SK-N-SH treated with all-trans-retinoic acid at 6 μM for 48 hours (cell line): ENCODE data around the gene MYH4.

ENCODE experiments used
- ATAC-seq: fragments of 200-7000 bp; cut with Tn5 transposase; 3 replicates; pipeline ENCODE4 v1.9.1; 2020; ENCODE audit warnings: mild to moderate bottlenecking, moderate library complexity
- ARNTL ChIP-seq: fragments of 450-650 bp; formaldehyde crosslinking; IDR thresholded peaks from 2 replicates; pipeline ENCODE4 v1.5.0; 2020; ENCODE audit warnings: low read depth, mild to moderate bottlenecking, moderate library complexity, borderline replicate concordance
- BACH2 ChIP-seq: fragments of 250-450 bp; sonication (Bioruptor Pico); IDR thresholded peaks from 2 replicates; pipeline ENCODE4 v1.9.0; 2021; ENCODE audit warnings: mild to moderate bottlenecking, borderline replicate concordance
- CREB5 ChIP-seq: fragments of 250-450 bp; sonication (Bioruptor Pico); IDR thresholded peaks from 2 replicates; pipeline ENCODE4 v1.5.1; 2020; ENCODE audit warnings: low read depth, mild to moderate bottlenecking, moderate library complexity
- CSDC2 ChIP-seq: fragments of 250-450 bp; sonication (Bioruptor Pico); IDR thresholded peaks from 2 replicates; pipeline ENCODE4 v1.5.0; 2020; ENCODE audit warnings: mild to moderate bottlenecking, moderate library complexity
- CSRNP3 ChIP-seq: fragments of 250-450 bp; sonication (Bioruptor Pico); IDR thresholded peaks from 2 replicates; pipeline ENCODE4 v1.5.1; 2021; ENCODE audit warnings: mild to moderate bottlenecking, moderate library complexity
- ESRRG ChIP-seq: fragments of 250-450 bp; sonication (Bioruptor Pico); IDR thresholded peaks from 2 replicates; pipeline ENCODE4 v1.6.1; 2021; ENCODE audit warnings: mild to moderate bottlenecking
- GLIS3 ChIP-seq: fragments of 250-450 bp; sonication (Bioruptor Pico); IDR thresholded peaks from 2 replicates; pipeline ENCODE4 v1.5.0; 2020; ENCODE audit warnings: mild to moderate bottlenecking, moderate library complexity
- OSR1 ChIP-seq: fragments of 250-450 bp; sonication (Bioruptor Pico); IDR thresholded peaks from 2 replicates; pipeline ENCODE4 v1.8.0; 2022; ENCODE audit warnings: moderate library complexity, mild to moderate bottlenecking, inconsistent platforms
- PATZ1 ChIP-seq: fragments of 250-450 bp; sonication (Bioruptor Pico); IDR thresholded peaks from 2 replicates; pipeline ENCODE4 v1.8.0; 2020; ENCODE audit warnings: mild to moderate bottlenecking, moderate library complexity, borderline replicate concordance
- POU6F1 ChIP-seq: fragments of 250-450 bp; sonication (Bioruptor Pico); IDR thresholded peaks from 2 replicates; pipeline ENCODE4 v1.8.0; 2021; ENCODE audit warnings: low read depth, mild to moderate bottlenecking, moderate library complexity, borderline replicate concordance
- SNAI2 ChIP-seq: fragments of 250-450 bp; sonication (Bioruptor Pico); IDR thresholded peaks from 2 replicates; pipeline ENCODE4 v1.5.0; 2020; ENCODE audit warnings: mild to moderate bottlenecking, moderate library complexity
- TCF4 ChIP-seq: fragments of 250-450 bp; sonication (Bioruptor Pico); IDR thresholded peaks from 2 replicates; pipeline ENCODE4 v1.8.0; 2021; ENCODE audit warnings: mild to moderate bottlenecking, moderate library complexity, borderline replicate concordance
- TOX ChIP-seq: fragments of 250-450 bp; sonication (Bioruptor Pico); IDR thresholded peaks from 2 replicates; pipeline ENCODE4 v1.8.0; 2021; ENCODE audit warnings: mild to moderate bottlenecking, moderate library complexity, borderline replicate concordance
- ZC3H10 ChIP-seq: fragments of 250-450 bp; sonication (Bioruptor Pico); IDR thresholded peaks from 2 replicates; pipeline ENCODE4 v1.5.1; 2021; ENCODE audit warnings: mild to moderate bottlenecking, moderate library complexity
- ZFP30 ChIP-seq: fragments of 450-650 bp; formaldehyde crosslinking; IDR thresholded peaks from 2 replicates; pipeline ENCODE4 v1.5.0; 2022; ENCODE audit warnings: mild to moderate bottlenecking, moderate library complexity
- ZNF565 ChIP-seq: fragments of 450-650 bp; formaldehyde crosslinking; conservative IDR thresholded peaks from 2 replicates; pipeline ENCODE4 v1.5.0; 2020; ENCODE audit warnings: low read depth, mild to moderate bottlenecking, moderate library complexity
- ZNF70 ChIP-seq: fragments of 450-650 bp; formaldehyde crosslinking; IDR thresholded peaks from 2 replicates; pipeline ENCODE4 v1.5.0; 2020; ENCODE audit warnings: mild to moderate bottlenecking, moderate library complexity
- ZNF8 ChIP-seq: fragments of 450-650 bp; formaldehyde crosslinking; IDR thresholded peaks from 2 replicates; pipeline ENCODE4 v1.5.0; 2020; ENCODE audit warnings: mild to moderate bottlenecking, moderate library complexity

MYH4 gene

GRCh38 chr17:10474536-10474935 is 5.2 kb upstream of the MYH4 start (continued):
- TF ChIP-seq CSRNP3 (CRISPR knock-in tag) (no peak), ZNF70 (no peak), PATZ1 (CRISPR knock-in tag) (no peak), ZC3H10 (no peak), SNAI2 (no peak), BACH2 (CRISPR knock-in tag) (no peak), CSDC2 (CRISPR knock-in tag) (no peak)

GRCh38 chr17:10471858-10472257 is 2.5 kb upstream of the MYH4 start:
- TF ChIP-seq ZNF565 = no peak
- TF ChIP-seq POU6F1 (CRISPR knock-in tag) = no peak
- TF ChIP-seq ESRRG (CRISPR knock-in tag) = no peak
- TF ChIP-seq TOX (CRISPR knock-in tag) = no peak
- no peak for TF ChIP-seq ZNF8
- no peak for TF ChIP-seq ZC3H10
- no peak for TF ChIP-seq ARNTL (CRISPR knock-in tag)
- no peak for TF ChIP-seq ZNF70
- no peak for TF ChIP-seq GLIS3
- no peak for TF ChIP-seq PATZ1 (CRISPR knock-in tag)
- no peak for TF ChIP-seq CREB5 (CRISPR knock-in tag)
- TF ChIP-seq CSRNP3 (CRISPR knock-in tag) = no peak
- no peak for TF ChIP-seq OSR1
- no peak for TF ChIP-seq ZFP30 (CRISPR knock-in tag)
- TF ChIP-seq SNAI2 = no peak
- no peak for TF ChIP-seq BACH2 (CRISPR knock-in tag)
- ATAC-seq = no peak

- no peak for ATAC-seq
- TF ChIP-seq CSRNP3 (CRISPR knock-in tag) = no peak
- no peak for TF ChIP-seq ZNF565
- TF ChIP-seq OSR1 = no peak
- no peak for TF ChIP-seq TCF4 (CRISPR knock-in tag)
- TF ChIP-seq ZNF70 = no peak
- no peak for TF ChIP-seq TOX (CRISPR knock-in tag)
- TF ChIP-seq CSDC2 (CRISPR knock-in tag) = no peak
- TF ChIP-seq SNAI2 = no peak
These were observed 6.0 kb downstream of the MYH4 start for GRCh38 chr17:10463402-10463801.
